GM19099 (cell line): ENCODE measurements around the gene SHROOM3.

Source experiments
- POLR2A ChIP-seq: IDR thresholded peaks from 3 replicates; pipeline ENCODE4 v1.6.1; 2011; ENCODE audit warnings: low read depth; ENCODE audit not compliant: insufficient read length; ENCODE audit errors: extremely low read depth

Gene SHROOM3

DNA sequence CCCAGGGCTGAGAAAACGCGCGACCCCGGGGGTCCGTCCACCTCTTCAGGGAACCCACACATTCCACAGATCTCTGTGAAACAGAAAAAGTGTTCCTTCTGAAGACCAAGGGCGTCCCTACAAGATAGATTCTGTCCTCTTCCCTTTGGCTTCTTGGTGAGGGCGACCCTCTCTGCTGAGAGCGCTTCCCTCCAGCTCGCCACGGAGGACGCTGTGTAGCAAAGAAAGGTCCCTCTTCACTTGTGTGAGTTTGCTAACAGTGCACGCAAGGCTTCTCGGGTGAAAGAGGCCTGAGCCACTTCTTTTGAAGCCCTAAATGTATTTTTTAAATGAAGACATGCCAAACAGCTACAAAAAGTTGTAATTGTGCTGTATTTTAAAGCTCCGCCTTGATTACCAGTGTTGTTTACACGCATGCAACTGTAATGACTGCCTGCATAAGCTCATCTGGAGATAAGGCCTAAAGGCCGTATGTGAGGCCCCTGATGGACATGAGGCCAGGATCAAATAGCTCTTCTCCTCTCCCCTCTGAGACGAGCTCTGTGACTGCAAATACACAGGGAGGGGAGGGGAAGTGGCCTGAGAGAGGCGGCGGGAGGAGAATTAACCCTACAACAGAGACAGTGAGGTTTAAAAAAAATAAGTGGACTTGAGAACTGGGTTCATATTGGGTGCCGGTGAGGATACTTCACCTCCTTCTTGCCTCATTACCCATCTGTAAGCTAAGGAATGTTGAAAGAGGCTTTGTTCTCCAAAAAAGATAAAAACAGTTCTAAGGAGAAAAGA lies 367.4 kb downstream of the SHROOM3 start:
- no peak for TF ChIP-seq POLR2A

DNA sequence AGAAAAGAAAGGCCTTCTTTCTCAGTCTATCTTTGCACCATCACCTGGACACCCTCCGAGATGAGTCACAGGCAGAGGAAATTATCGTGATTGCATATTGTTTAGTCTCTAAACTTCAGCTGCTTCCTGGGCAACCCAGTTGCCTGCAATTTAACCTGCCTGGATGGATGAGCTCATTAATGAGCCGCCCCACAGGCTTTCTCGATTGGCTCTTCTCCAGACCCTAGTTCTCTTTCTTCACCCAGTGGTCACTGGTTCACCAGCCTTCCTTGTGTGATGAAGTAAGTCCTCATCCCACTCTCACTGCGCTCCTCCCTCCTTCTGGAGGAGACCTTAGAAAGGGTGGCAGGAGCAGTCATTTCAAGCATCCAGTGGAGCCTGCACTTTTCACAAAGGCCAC lies 368.5 kb downstream of the SHROOM3 start:
- no peak for TF ChIP-seq POLR2A

GRCh38 chr4:76804096-76804495 lies 369.1 kb downstream of the SHROOM3 start:
- TF ChIP-seq POLR2A: no peak

- no peak for TF ChIP-seq POLR2A
Observed at GRCh38 chr4:76806346-76806745, 371.3 kb downstream of the SHROOM3 start.

DNA sequence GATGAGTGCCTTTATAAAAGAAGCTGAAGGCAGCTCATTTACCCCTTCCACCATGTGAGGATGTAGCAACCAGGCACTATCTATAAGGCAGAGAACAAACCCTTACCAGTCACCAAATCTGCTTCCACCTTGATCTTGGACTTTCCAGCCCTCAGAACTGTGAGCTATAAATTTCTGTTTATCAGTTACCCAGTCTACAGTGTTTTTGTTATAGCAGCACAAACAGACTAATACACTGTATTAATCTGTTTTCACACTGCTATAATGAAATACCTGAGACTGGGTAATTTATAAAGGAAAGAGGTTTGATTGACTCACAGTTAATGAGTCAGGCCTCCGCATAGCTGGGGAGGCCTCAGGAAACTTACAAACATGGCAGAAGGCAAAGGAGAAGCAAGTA lies 371.7 kb downstream of the SHROOM3 start:
- no peak for TF ChIP-seq POLR2A

- TF ChIP-seq POLR2A: no peak
Observed at GRCh38 chr4:76809594-76810305, 374.7 kb downstream of the SHROOM3 start.

GRCh38 chr4:76811604-76812412 lies 376.8 kb downstream of the SHROOM3 start:
- TF ChIP-seq POLR2A: no peak

DNA sequence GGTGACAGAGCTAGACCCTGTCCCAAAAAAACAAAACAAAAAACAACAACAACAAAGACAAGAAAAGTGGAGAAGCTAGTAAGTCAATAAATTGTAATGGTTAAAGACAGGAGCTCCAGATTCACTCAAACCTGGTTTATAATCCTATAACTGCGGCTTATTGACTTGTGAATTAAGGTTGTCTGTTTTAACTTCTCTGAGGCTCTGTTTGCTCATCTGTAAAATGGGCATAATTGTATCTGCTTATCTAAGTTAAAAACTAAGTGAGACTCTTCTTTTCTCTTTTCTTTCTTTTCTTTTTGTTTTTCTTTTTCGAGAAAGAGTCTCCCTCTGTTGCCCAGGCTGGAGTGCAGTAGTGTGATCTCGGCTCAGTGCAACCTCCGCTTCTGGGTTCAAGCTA lies 378.0 kb downstream of the SHROOM3 start:
- TF ChIP-seq POLR2A: no peak

- TF ChIP-seq POLR2A: no peak
Observed at GRCh38 chr4:76821641-76822040, 386.6 kb downstream of the SHROOM3 start.

DNA sequence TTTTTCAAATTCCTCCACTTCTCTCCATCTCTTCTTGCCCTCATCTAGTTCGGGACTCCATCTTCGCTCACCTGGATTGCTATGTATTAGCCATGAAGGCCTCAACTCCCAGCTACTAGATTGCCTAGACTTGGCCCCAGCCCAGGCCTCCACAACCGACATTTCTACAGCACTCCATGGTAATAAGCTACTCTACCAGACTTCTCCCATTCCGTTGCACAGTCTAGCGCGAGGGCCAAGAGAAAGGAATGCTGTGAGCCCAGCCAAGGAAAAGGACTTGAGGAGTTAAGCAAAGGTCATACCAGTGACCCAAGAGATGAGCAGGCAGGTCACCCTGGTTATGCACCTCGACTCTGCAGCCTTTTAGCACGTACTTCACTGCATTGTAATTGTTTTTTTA lies 387.3 kb downstream of the SHROOM3 start:
- TF ChIP-seq POLR2A: no peak

DNA sequence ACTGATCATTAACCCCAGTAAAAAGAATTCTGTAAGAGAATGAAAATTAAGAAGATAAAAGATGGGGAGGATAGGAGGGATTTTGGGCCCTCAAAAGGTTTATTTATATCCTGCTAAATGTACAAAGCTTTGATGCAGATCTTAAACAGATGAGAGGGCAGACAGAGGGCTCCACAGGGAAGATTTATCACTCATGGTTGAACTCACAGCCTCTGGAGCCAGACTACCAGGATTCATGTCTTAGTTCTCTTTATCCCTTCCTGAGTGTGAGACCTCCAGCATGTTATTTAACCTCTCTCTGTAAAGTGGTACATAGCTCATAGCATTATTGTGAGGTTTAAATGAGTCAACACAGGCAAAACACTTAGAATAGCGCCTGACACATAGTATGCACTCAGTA lies 388.5 kb downstream of the SHROOM3 start:
- no peak for TF ChIP-seq POLR2A

GRCh38 chr4:76830612-76830963 lies 395.6 kb downstream of the SHROOM3 start:
- no peak for TF ChIP-seq POLR2A

GRCh38 chr4:76830964-76831703 lies 396.1 kb downstream of the SHROOM3 start:
- no peak for TF ChIP-seq POLR2A

GRCh38 chr4:76831711-76832373 lies 396.8 kb downstream of the SHROOM3 start:
- TF ChIP-seq POLR2A: no peak
